Activated CD8-positive, alpha-beta memory T cell treated with anti-CD3 and anti-CD28 coated beads, Interleukin-2, amount 50 U/mL, for 48 hours (primary cell): ENCODE results near the gene C19orf38.

Experiments
- DNase-seq: peaks from one replicate; pipeline ENCODE4 v3.0.0-alpha.2; 2020

The C19orf38 gene

DNA sequence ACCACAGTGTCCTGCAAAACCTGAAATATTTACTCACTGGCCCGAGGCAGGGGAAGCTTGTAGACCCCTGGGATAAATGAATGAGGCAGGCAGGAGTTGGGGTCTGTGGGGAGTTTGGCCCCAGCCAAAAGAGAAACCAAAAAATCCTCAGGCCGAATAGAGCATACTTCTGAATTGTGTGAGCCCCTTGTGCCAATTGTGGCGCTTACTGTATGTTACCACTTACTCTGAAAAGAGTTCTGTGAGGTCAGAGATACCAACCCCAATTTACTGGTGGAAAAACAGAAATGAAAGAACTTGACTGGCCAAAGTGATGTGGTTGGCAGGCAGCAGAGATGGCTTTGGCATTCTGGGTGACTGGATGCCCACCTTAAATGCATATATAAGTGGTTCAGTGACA is 30.0 kb downstream of the C19orf38 start:
- DNase-seq = no peak

DNA sequence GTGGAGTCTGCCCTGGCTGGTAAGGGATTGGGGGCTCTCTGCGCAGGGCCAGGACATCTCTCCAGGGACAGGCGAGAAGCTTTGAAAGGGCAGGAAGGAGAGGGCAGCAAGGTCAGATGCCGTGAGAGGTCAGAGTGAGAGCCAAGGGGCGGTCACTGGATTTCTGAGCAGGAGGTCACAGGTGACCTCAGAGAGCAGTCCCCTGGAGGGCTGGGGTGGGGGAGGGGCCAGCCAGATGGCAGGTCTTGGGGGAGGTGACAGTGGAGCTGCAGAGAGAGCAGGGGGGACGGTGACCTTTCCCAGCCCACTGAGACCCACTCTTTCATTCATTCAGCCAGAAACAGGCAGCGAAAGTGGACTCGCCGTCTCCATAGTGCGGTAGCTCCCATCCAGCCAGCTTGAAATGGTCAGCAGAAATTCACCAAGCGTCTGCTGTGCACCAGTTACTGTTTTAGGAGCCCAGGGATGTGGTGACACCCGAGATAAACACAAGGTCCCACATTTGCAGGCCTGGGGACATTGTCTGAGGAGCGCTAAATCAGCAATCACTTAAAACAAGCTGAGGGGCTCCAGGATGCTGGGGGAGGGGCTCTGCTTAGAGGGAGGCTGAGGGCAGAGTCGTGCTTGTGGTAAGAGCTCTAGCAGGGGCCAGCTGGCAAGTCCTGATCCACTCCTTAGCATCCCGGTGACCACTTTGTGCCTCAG is 33.3 kb downstream of the C19orf38 start:
- DNase-seq = no peak

DNA sequence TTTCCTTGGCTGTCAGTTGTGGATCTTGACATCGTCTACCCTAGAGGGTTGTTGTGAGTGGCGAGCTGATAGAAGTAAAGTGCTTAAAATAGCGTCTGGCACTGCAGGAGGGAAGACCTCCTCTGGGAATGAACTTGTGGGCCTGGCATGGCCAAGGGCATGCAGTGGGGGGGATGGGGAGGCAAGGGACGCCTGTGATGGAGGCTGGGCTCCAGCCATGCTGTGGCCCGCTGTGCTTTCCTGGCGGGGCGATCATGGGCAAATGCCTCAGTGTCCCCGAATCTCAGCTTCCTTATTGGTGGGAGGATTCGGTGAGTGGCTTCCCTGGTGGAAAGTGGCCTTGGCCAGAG is 33.9 kb downstream of the C19orf38 start:
- no peak for DNase-seq

DNA sequence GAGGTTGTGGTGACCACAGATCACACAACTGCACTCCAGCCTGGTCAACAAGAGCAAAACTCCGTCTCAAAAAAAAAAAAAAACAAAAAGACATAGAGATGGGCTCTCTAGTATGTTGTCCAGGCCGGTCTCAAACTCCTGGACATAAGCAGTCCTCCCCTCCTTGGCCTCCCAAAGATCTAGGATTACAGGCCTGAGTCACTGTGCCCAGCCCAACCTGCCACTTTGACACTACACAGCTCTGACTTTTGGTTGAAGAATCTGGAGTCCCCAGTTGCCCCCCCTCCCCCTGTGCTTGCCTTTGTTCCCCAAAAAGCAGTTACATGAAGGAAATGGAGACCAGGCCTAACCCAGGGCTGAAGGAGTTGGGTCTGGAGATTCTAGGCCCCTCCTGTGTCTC is 36.1 kb downstream of the C19orf38 start:
- no peak for DNase-seq

DNA sequence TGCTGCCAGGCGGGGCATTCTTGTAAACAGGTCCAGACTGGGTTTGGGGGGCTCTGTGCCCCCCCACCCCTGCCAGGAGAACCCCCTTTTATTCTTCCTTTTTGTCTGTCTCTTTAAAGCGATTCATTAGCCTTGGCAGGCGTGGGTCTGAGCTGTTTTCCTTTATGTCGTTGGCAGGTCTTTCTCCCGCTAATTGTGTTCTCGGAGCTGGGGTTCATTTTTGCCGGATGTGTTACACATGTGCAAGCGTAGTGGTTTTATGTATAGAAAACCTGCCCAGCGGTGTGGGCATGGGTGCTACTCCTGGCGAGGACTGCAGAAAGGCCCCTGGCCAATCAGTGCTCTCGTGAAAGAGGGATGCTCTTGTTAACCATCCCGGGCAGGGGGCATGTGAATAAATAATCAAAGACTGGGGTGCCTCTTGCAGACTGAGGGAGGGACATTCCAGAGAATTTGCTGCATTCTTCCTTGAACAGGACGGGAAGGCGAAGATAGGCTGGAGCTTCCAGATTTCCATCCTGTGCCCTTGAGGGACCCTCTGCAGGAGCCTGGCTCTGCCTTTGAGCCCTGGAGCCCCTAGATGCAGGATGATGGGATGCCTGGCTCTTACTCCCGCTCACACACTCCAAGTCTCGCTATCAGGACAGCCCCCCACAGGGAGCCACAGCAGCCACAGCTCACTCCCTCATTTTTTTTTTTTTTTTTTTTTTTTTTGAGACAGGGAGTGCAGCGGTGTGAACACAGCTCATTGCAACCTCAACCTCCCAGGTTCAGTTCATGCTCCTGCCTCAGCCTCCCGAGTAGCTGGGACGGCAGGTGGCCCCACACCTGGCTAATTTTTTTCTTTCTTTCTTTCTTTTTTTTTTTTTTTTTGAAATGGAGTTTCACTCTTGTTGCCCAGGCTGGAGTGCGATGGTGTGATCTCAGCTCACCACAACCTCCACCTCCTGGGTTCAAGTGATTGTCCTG is 37.3 kb downstream of the C19orf38 start:
- no peak for DNase-seq

DNA sequence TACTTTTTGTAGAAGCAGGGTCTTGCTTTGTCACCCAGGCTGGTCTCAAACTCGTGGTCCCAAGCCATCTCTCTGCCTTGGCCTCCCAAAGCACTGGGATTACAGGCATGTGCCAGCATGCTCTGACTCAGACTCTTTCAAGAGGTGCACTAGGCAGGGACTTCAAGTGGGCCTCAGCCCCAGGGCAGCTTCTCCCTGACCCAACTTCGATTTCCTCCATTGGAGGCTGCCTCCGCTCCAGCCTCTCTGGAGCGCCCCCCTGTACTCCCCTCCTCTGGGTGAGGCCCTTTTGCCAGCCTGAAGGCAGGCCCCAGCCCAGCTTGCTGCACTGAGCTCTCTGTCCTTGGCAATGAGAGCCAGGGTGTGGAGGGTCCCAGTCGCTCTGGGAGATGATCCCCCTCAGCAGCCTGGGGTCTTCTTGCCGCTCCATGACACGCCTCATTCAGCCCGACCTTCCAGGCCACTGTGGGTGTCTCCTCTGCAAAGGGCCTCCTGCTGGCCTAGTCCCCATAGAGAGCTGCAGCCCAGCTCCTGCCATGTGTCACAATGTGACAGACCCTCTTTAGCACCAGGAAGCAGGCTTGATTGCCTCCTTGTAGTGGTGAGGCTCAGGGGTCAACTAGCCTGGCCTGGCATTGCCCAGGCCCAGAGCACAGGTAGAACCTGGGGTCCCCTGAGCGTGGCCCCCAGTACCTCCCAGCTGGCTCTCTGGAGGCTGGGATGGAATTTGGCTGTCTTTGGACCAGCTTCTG is 39.6 kb downstream of the C19orf38 start:
- no peak for DNase-seq

DNA sequence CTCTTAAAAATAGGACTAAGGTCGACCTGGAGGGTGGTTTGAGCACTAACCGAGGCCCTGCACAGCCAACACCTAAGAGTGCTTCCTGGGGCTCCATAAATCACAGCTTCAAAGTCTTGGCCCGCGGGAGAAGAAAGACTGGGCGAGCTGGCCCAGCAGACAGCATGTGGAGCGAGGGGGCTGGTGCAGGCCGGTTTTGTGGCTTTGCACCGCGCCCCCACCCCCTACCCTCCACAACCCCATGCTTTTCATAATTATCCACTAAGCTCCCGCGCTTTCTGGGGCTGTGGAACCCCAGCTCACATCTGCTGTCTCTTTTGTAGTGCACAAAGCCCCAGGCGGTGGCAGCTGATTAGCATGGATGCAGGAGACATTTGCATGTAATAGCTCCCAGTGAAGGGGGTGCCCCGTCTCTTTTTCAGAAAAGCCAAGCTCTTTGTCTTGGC is 40.2 kb downstream of the C19orf38 start:
- no peak for DNase-seq

DNA sequence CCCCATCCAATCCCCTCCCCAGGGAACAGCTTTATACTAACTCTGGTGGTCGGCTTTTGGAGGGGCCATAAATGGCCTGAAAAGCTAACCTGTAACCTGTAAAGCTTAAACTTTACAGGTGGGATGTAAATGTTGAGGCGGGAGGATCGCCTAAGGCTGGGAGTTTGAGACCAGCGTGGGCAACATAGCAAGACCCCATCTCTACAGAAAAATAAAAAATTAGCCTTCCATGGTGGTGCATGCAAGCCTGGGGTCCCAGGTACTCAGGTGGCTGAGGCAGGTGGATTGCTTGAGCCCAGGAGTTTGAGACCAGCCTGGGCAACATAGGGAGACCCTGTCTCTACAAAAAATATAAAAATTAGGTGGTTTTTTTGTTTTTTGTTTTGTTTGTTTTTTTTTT is 41.7 kb downstream of the C19orf38 start:
- DNase-seq = no peak

DNA sequence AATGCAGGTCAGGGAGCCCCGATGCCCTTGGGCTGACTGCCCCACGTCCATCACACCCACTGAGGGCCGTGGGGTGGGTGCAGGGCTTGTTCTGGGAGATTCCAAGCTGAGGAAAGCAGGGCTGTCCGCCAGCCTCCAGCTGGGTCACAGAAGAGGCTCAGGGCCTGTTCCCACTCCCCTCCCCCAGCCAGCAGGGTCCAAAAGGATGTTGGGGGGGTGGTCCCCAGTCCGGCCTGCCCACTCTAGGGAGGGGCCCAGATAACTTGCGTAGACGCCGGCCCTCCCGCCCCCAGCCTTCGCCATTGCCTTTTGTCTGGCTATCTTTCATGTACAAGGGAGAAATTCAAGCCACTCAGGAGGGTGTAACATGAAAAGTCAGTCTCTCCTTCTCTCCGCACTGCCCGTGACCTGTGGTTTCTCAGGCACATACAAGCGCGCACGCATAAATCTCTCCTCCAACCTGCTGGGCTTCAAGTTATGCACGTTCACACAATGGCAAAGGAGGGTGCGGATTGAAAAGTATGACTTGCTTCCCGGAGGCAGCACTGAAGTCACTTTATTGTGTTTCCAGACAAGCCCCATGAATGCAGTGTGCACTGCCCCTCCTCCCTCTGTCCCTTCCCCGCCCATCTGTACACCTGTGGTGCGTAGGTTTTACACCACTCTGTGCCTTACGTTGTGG is 43.3 kb downstream of the C19orf38 start:
- DNase-seq = no peak

DNA sequence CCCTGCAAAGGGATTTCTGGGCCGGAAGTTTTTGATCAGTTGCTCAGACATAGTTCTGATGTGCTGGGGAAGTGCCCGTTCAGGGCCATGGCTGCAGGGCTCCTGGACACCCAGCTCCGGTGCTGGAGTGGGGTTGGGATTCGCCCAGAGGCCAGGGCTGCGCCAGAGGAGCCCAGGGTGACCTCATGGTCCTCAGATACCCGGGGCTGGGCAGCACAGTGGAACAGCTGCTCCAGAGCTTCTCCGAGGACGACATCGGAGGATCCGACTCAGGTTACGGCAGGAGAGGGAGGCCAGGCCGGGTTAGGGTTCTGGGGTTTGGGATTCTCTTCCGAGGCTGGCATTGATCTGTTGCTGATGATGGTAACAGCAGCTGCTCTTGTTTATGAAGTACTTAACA is 44.0 kb downstream of the C19orf38 start:
- DNase-seq = no peak

DNA sequence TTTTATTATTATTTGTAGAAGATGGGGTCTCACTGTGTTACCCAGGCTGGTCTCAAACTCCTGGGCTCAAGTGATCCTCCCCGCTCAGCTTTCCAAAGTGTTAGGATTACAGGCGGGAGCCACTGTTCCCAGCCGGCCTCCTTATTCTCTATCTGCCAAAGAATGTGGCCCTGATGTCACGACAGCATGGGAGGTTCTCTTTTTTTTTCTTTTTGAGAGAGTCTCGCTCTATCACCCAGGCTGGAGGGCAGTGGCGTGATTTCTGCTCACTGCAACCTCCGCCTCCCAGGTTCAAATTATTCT is 46.6 kb downstream of the C19orf38 start:
- DNase-seq = no peak

DNA sequence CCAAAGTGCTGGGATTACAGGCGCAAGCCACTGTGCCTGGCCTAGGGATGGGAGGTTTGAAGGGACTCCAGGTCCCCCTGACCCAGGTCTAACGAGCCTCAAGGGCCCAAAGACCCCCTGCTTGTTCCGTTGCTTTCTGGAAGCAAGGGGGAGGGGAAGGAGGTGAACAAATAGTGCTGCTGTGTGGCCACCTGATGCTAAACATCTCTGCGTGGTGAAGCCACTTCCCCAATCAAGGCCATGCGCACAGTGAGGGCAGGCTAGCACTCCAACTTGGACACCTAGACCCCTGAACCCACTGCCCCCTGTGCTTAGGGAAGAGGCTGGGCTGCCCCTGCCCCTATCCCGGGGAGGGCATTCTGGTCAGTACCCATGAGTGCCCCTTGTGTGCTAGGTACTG is 47.1 kb downstream of the C19orf38 start:
- DNase-seq = no peak

DNA sequence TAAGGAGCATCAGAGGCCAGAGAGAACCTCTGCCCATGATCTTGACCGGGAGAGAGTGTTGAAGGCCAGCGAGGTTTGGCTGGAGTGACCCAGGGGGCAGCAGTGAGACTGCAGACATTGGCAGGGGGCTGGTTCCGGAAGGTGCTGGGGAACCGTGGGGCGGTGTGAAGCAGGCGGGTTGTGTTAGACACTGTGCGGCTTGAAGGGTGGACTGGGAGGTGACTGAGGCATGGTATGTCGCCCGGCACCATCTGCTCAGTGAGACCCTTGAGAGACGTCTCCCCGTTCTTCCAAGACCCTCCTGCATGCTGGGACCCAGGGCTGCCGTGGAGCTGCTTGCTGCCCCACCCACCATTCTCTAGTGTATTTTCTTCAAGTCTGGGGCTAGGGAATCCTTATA is 47.7 kb downstream of the C19orf38 start:
- no peak for DNase-seq

DNA sequence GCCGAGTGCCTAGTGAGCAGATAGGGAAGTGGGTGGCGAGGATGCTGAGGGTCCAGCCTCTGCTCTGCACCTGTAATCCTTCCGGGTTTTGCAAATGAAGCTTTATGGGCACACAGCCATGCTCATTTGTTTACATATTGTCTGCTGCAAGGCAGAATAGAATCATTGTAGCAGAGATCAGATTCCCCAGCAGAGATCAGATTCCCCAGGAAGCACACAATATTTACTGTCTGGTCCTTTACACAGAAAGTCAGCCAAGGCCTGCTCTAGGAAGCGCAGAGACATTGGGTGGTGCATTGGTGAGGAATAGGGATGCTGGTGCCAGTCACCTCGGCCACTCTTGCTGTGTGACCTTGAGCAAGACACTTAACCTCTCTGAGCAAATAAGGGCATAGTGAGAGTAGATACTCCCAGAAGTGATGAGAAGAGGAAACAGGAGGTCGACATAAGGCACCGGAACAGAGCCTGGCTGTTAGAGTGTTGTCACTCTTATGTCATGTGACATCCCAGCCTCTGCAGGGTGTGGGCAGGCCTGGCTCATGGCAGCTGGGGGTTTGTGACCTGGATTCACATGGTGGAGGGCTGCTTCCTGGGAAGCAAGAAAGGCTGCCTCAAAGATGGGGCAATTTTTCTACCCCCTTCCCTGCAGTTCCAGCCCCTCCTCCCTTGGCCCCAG is 48.8 kb downstream of the C19orf38 start:
- DNase-seq = no peak

DNA sequence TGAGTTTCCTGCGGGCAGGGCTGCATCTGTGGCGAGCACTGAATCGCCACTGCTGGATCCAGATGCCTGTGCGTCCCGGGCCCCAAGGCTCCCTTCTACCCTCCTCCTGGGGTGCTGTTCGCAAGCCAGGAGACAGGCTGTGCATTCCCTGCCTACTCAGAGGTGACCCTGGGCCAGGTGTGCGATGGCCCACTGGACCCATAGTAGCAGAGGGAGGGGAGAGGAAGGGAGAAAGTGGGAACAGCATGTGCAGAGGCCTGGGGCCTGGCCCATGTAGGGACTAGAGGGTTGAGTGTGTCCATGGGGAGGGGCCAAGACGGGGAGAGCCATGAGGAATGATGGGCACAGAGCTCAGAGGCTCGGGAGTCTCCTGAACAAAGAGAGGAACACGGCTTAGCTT is 50.4 kb downstream of the C19orf38 start:
- no peak for DNase-seq

DNA sequence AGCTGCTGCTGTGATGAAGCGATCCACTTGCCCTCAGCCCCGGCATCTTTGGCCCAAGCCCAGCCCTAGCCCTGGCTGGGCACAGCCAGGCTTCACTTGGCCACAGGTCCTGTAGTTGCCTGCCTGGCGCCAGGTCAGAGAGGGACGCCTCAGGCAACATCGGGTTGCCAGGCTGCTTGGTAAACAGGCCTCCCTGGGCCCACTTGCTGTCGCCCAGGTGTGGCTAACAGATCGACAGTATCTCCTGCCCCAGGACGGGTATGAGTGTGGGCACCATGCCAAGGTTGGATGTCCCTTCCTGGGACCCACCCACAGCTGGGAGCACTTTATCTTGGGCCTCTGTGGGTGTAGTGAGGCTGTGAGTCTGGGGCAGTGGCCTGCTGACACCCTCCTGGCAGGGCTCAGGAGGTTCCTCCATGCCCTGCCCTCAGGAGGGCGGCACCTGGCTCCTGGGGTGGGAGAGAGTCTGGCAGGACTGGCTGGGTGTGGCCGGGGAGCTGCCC is 51.0 kb downstream of the C19orf38 start:
- no peak for DNase-seq

DNA sequence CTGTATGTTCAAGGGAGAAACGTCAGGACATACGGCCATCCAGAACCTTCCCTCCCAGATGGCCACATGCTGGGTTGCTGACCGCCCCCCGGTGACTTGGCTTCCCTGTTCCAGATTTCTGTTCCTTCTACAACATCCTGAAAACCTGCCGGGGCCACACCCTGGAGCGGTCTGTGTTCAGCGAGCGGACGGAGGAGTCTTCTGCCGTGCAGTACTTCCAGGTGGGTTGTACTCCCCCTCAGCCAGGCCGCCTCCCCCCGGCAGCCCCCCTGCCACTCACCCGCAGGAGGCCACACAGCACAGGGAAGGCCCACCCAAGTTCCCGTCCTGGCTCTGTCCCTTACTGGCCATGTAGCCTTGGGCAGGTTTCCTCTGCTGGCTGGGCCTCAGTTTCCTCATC is 59.7 kb downstream of the C19orf38 start:
- no peak for DNase-seq

DNA sequence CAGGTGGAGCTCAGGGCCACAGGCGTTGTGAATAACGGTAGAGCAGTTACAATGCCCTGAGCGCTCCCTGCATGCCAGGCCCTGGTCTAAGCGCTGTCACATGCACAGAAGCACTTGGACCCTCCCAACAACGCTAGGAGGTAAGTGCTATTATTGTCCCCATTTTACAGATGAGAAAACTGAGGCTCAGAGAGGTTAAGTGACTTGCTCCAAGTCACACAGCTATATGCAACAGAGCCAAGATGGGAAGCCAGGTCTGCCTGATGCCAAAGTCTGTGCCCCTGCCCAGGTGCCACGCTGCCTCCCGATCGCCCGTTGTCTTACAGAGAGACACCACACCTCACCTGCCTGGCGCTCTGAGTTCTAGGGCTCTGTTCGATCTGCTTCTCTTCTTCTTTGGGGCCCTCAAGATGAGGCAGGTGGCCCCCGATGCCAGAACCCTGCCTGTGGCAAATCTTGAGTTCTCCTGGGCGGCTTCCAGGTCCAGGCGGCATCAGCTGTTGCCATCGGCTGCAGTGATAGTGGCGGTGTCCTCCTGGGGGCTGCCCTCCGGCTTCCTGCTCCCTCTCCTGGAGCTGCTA is 60.3 kb downstream of the C19orf38 start:
- no peak for DNase-seq

DNA sequence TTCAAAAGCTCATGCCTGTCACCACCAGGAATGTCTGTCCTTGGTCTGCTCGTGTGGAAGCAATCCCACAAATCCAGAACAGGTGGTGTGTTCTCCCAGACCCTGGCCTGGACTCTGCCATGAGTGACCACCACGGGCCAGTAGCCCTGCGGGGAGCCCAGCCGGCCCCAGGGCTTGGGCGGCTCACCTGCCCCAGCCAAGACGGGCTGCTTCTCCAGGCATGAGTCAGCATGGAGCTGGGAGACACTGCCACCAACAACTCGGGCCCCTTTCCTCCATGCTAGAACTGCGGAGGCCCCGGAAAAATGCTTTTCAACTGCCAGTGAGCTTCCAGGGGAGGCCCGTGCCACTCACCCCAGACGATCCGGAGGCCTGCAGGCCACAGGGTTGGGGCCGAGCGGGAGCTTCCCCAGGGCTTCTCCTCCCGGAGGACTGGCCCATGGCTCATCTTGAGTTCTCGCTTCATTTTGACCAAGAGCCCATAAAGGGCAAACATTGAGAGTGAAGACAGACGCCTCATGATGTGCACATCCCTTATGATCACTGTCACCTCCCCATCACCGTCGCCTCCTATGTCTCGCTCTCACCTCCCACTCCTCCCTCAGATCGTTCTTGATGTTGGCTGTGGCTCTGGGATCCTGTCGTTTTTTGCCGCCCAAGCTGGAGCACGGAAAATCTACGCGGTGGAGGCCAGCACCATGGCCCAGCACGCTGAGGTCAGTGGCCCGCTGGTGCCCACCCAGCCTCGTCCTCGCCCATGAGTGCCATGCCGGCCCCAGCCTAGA is 63.6 kb downstream of the C19orf38 start:
- DNase-seq = no peak

DNA sequence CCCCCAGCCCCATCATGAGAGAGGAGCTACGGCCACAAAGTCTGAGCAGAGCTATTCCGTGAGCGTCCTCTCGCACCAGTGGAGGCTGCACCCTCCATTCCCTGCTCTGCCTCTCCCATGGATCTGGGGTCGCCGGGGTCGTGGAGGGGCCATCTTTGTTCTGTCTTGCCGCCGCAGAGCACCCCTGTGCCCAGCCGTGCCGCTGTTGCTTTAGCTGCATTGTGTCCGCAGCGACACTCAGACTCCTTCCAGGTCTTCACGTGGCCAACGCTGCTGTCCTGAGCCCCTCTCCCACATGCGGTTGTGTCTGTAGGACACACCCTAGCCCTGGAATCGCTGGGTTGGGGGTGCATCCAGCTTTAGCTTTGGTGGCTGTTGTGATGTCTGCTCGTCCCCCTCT is 64.4 kb downstream of the C19orf38 start:
- DNase-seq = no peak

DNA sequence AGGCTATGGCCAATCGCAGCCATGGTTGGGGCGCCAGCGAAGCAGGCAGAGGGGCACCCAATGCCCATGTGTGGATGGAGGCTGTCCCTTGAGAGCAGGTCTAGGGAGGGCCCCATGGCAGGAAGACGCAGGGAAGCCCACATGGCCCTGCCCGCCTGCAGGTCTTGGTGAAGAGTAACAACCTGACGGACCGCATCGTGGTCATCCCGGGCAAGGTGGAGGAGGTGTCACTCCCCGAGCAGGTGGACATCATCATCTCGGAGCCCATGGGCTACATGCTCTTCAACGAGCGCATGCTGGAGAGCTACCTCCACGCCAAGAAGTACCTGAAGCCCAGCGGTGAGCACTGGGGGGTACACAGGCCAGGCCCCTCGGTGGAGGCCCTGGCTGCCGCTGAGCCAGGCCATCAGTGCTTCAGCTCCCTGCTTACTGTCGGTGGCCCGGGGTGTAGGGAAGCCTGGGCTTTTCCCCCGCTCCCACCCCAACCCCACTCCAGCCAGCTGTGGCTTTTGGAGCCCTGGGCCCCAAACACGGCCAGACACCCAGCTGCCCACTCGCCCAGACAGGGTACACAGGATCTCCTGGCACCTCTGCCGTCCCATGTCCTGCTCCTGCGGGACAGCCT is 65.6 kb downstream of the C19orf38 start:
- DNase-seq = no peak
